DND-41 (cell line): ENCODE measurements around the gene SLC25A53.

Experiments used
- ATAC-seq: fragments of 200-7000 bp; cut with Tn5 transposase; 3 replicates; pipeline ENCODE4 v1.9.1; 2021; ENCODE audit warnings: low read depth; ENCODE audit not compliant: insufficient read depth
- DNase-seq: peaks from one replicate; pipeline ENCODE4 v3.0.0-alpha.2; 2020
- H2AFZ ChIP-seq: 2 replicates; pipeline ENCODE4 v1.6.0; 2012; ENCODE audit warnings: low read depth, low read length
- H3K27ac ChIP-seq: 2 replicates; pipeline ENCODE4 v1.5.1; 2012; ENCODE audit warnings: low read length, inconsistent platforms
- H3K27me3 ChIP-seq: fragments of 200-600 bp; sonication (generic); 2 replicates; pipeline ENCODE4 v1.6.0; 2012; ENCODE audit warnings: low read length, mild to moderate bottlenecking, inconsistent platforms; ENCODE audit not compliant: insufficient read depth, poor library complexity
- H3K36me3 ChIP-seq: 2 replicates; pipeline ENCODE4 v1.5.1; 2012; ENCODE audit warnings: low read length, inconsistent platforms; ENCODE audit not compliant: insufficient read depth
- H3K4me1 ChIP-seq: 2 replicates; pipeline ENCODE4 v1.5.1; 2012; ENCODE audit warnings: mild to moderate bottlenecking, low read length; ENCODE audit not compliant: insufficient read depth
- H3K4me2 ChIP-seq: 2 replicates; pipeline ENCODE4 v1.6.0; 2012; ENCODE audit warnings: mild to moderate bottlenecking, moderate library complexity, low read length, inconsistent platforms; ENCODE audit not compliant: insufficient read depth
- H3K4me3 ChIP-seq, 2 experiments: fragments of 200-600 bp in 1 of 2; shearing (Covaris generic) in 1 of 2; 2 replicates each; pipeline ENCODE4 v1.5.1; 2012 to 2016; ENCODE audit warnings: inconsistent platforms in 2 of 2, low read length in 2 of 2, mild to moderate bottlenecking in 2 of 2, low read depth in 1 of 2, moderate library complexity in 1 of 2
- H3K79me2 ChIP-seq: 2 replicates; pipeline ENCODE4 v1.6.0; 2012; ENCODE audit warnings: low read length, inconsistent platforms; ENCODE audit not compliant: insufficient read depth
- H3K9ac ChIP-seq: 2 replicates; pipeline ENCODE4 v1.6.0; 2012; ENCODE audit warnings: low read depth, mild to moderate bottlenecking, inconsistent platforms, low read length, moderate library complexity
- H3K9me3 ChIP-seq: 2 replicates; pipeline ENCODE4 v1.5.1; 2012; ENCODE audit warnings: low read length, moderate library complexity, mild to moderate bottlenecking, inconsistent platforms; ENCODE audit not compliant: insufficient read depth, severe bottlenecking
- H4K20me1 ChIP-seq: 2 replicates; pipeline ENCODE4 v1.6.0; 2012; ENCODE audit warnings: low read length; ENCODE audit not compliant: insufficient read depth
- EZH2 ChIP-seq: IDR thresholded peaks from 3 replicates; pipeline ENCODE4 v1.6.1; 2012; ENCODE audit warnings: borderline replicate concordance, low read depth, mild to moderate bottlenecking, moderate library complexity, low read length, inconsistent platforms; ENCODE audit not compliant: severe bottlenecking
- TF ChIP-seq, protein P1 (sequence below): IDR thresholded peaks from 2 replicates; pipeline ENCODE4 v1.5.1; 2012; ENCODE audit warnings: borderline replicate concordance, low read length, moderate library complexity, mild to moderate bottlenecking; ENCODE audit not compliant: poor library complexity, severe bottlenecking; ENCODE audit errors: extremely low read depth

Gene SLC25A53

DNA sequence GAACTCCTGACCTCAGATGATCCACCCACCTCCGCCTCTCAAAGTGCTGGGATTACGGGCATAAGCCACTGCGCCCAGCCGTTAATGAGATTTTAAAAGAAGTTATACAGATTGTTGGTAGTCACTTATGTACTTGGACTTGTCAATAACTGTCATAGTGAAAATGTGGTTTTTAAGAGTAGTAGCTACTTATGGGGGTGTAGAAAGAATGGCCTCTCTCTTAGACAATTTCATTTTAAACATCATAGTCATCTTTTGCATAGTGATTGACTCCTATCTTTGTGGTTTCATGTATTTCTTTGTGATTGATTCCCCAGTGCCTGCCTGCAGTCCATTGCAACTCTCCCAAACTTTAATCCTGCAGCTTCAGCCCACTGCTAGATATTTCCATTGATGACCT is 26.9 kb upstream of the SLC25A53 start:
- no peaks in the 10 kb centered on the region for H4K20me1 ChIP-seq
- no peak overlapping the region for H3K9ac ChIP-seq
- H3K36me3 ChIP-seq, result peaks cover 14% of the 10 kb centered on the region
- no peaks in the 10 kb centered on the region for H3K4me1 ChIP-seq
- H3K4me3 ChIP-seq, result no peak overlapping the region
- no peak overlapping the region for H2AFZ ChIP-seq
- ATAC-seq (no peak), DNase-seq (no peak)
- no peak overlapping the region for H3K27ac ChIP-seq
- no peaks in the 10 kb centered on the region for H3K27me3 ChIP-seq
- peaks cover 18% of the 10 kb centered on the region for H3K79me2 ChIP-seq
- no peaks in the 10 kb centered on the region for H3K9me3 ChIP-seq
- TF ChIP-seq, protein P1, sequence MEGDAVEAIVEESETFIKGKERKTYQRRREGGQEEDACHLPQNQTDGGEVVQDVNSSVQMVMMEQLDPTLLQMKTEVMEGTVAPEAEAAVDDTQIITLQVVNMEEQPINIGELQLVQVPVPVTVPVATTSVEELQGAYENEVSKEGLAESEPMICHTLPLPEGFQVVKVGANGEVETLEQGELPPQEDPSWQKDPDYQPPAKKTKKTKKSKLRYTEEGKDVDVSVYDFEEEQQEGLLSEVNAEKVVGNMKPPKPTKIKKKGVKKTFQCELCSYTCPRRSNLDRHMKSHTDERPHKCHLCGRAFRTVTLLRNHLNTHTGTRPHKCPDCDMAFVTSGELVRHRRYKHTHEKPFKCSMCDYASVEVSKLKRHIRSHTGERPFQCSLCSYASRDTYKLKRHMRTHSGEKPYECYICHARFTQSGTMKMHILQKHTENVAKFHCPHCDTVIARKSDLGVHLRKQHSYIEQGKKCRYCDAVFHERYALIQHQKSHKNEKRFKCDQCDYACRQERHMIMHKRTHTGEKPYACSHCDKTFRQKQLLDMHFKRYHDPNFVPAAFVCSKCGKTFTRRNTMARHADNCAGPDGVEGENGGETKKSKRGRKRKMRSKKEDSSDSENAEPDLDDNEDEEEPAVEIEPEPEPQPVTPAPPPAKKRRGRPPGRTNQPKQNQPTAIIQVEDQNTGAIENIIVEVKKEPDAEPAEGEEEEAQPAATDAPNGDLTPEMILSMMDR, result no peak
- no peak for TF ChIP-seq EZH2
- H3K4me2 ChIP-seq, result no peak overlapping the region

- no peak for ATAC-seq
These were observed 17.0 kb upstream of the SLC25A53 start for GRCh38 chrX:104173841-104174240.

DNA sequence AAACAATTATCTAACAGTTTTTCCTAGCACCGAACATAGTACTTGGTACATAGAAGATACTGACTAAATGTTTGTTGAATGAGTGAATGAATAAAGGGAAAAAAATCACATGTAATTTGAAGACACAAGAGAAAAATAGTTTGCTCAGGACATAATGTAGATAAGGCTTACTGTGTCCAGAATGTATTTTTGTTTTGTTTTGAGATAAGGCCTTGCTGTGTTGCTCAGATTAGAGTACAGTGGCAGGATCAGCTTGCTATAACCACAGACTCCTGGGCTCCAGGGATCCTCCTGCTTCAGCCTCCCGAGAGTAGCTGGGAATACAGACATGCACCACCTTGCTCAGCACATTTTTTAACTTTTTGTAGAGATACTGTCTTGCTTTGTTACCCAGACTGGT is 16.0 kb upstream of the SLC25A53 start:
- peaks cover 13% of the 10 kb centered on the region for H3K36me3 ChIP-seq
- TF ChIP-seq, protein P1, result no peak
- TF ChIP-seq EZH2, result no peak
- peaks cover 47% of the 10 kb centered on the region for H3K79me2 ChIP-seq
- no peak overlapping the region for H3K9ac ChIP-seq
- no peaks in the 10 kb centered on the region for H3K27me3 ChIP-seq
- H4K20me1 ChIP-seq, result no peaks in the 10 kb centered on the region; the same call in 1 of the 2 replicates
- peaks cover 24% of the 10 kb centered on the region for H3K4me1 ChIP-seq
- DNase-seq (no peak), ATAC-seq (no peak)
- H2AFZ ChIP-seq, result no peak overlapping the region
- no peaks in the 10 kb centered on the region for H3K9me3 ChIP-seq
- H3K4me3 ChIP-seq, result no peak overlapping the region
- H3K27ac ChIP-seq, result no peak overlapping the region
- H3K4me2 ChIP-seq, result no peak overlapping the region; the same call in 1 of the 2 replicates

More at GRCh38 chrX:104173841-104174240, 17.0 kb upstream of the SLC25A53 start:
- no peak for DNase-seq
- TF ChIP-seq EZH2, result no peak
- TF ChIP-seq, protein P1, result no peak
- H3K79me2 ChIP-seq, result peaks cover 41% of the 10 kb centered on the region
- H3K4me1 ChIP-seq, result peaks cover 13% of the 10 kb centered on the region; the same call in 1 of the 2 replicates
- no peaks in the 10 kb centered on the region; the same call in 1 of the 2 replicates for H4K20me1 ChIP-seq
- no peak overlapping the region for H3K27ac ChIP-seq
- H3K27me3 ChIP-seq, result no peaks in the 10 kb centered on the region
- H3K4me2 ChIP-seq, result no peak overlapping the region
- no peak overlapping the region for H2AFZ ChIP-seq
- no peak overlapping the region for H3K9ac ChIP-seq
- H3K9me3 ChIP-seq, result no peaks in the 10 kb centered on the region
- H3K4me3 ChIP-seq, result no peak overlapping the region
- H3K36me3 ChIP-seq, result peaks cover 17% of the 10 kb centered on the region

- Histone ChIP-seq H3K9ac (no peak overlapping the region), H3K9me3 (no peaks in the 10 kb centered on the region), H3K79me2 (peaks cover 52% of the 10 kb centered on the region), H3K4me1 (peaks cover 31% of the 10 kb centered on the region), H3K36me3 (peaks cover 6% of the 10 kb centered on the region), H3K27me3 (no peaks in the 10 kb centered on the region), H3K4me2 (no peak overlapping the region), H3K27ac (no peak overlapping the region), H4K20me1 (no peaks in the 10 kb centered on the region; the same call in 1 of the 2 replicates), H2AFZ (no peak overlapping the region), H3K4me3 (no peak overlapping the region)
- TF ChIP-seq, protein P1, result no peak
- no peak for TF ChIP-seq EZH2
- no peak for DNase-seq
- ATAC-seq, result no peak
These were observed 15.3 kb upstream of the SLC25A53 start for GRCh38 chrX:104172121-104172520.
